GM19240 (cell line): Measurements from ENCODE around the gene GSTP1.

Experiments
- DNase-seq: peaks from one replicate; pipeline ENCODE4 v3.0.0; 2011; ENCODE audit warnings: low spot score; ENCODE audit not compliant: insufficient read length

Gene GSTP1

GRCh38 chr11:67630228-67630942, 46.8 kb downstream of the GSTP1 start:
- peak; percentile 96 for DNase-seq

DNA sequence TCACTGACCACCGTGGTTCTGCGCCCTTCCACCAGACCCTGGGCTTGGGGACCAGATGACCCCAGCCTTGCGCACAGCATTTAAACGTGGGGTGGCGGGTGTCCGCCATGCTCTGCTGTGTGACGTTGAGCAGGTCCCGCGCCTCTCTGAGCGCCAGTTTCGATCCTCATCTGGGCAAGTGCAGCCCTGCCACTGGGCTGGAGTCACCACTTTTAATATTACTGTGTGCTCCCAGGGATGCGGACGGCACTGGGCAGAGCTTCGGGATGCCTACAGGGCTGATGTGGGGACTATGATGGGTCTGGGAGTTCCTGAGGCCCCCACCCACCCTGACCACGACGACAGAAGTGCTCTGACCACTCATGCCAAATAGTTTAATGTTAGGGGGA, 47.3 kb downstream of the GSTP1 start:
- no peak for DNase-seq

- DNase-seq: no peak
These were observed 47.8 kb downstream of the GSTP1 start for GRCh38 chr11:67631411-67631810.

DNA sequence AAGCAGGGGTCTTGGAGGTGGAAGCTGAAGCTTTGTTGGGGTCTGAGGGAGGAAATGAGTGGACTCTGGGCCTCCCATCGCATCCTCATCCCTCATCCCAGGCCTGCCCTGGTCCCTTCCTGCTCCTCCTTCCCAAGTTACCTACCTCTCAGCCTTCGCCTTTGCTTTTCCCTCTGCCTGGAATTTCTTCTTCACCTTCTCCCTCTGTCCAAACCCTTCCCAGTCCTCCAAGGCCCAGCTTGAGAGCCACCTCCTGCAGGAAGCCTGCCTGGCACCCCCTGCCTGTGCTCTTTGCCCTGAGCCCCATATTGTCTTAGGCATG, 48.2 kb downstream of the GSTP1 start:
- no peak for DNase-seq

DNA sequence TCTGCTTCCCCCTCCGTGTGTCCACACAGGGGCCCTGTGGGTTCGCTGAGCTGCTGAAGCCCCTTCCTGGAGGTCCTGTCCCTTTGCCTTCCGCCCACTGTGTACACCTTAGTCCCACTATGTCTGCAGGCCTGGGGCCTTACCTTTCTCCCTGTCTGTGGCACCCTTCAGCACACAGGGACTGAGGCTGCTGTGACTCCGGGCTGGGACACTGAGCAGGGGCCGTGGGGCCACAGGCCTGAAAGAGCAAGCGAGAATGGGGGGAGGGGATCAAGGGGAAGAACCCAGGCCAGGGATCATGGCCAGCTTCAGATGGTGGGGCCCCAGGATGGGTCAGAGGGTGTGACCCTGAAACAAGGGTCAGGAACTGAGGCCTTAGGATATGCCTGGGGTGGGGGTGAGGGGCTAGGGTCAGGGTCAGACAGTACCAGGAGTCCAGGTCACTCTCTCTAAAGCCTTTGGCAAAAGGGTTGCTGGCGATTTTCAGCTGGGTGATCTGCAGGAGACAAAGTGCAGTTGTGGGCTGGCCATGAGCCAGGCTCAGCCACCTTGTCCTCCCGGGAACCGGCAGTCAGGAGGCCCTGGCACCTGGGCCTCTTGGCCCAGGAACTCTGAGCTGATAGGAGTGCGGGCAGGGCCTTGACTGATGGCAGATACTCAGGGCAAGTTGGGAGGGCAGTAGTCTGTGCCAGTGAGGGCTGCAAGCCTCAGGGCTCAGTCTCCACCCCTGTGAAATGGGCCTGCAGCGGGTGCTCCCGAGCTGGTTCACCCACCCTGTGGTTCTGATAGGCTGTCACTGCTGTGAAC, 48.8 kb downstream of the GSTP1 start:
- DNase-seq: no peak

DNA sequence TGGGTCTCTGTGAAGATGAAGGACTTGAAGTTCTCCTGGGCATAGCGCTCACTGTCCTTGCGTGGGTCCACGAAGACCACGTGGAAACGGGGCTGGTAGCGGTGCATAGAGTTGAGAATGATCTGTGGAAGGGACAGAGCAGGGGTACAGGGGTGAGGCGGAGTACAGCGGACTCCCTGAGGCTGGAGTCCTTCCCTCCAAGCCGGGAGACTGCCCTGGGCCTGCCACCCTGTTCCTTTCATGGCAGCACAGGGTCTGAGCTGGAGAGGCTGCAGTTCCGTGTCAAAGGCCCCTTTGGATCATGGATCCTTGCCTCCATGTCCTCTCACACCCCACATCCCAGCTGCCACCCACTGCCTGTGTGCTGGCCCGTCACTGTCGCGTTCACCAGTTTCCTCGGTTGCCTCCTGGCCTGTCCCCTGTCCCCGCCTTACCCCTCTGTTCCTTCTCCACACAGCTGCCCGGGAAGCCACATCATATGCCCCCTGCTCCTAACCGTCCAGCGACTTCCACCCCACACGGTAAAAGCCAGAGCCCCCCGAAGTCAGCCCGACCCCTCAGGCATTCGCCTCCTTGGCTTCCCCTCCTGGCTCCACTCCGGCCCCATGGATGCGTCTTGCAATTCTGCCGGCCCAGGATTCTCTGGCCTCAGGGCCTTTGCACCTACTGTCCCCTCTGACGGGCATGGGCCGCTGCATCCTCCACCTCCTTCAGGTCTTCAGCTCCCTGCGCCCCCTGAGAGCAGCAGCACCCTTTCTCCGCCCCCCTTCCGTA, 49.6 kb downstream of the GSTP1 start:
- DNase-seq: no peak

GRCh38 chr11:67633758-67634365, 50.2 kb downstream of the GSTP1 start:
- no peak for DNase-seq

DNA sequence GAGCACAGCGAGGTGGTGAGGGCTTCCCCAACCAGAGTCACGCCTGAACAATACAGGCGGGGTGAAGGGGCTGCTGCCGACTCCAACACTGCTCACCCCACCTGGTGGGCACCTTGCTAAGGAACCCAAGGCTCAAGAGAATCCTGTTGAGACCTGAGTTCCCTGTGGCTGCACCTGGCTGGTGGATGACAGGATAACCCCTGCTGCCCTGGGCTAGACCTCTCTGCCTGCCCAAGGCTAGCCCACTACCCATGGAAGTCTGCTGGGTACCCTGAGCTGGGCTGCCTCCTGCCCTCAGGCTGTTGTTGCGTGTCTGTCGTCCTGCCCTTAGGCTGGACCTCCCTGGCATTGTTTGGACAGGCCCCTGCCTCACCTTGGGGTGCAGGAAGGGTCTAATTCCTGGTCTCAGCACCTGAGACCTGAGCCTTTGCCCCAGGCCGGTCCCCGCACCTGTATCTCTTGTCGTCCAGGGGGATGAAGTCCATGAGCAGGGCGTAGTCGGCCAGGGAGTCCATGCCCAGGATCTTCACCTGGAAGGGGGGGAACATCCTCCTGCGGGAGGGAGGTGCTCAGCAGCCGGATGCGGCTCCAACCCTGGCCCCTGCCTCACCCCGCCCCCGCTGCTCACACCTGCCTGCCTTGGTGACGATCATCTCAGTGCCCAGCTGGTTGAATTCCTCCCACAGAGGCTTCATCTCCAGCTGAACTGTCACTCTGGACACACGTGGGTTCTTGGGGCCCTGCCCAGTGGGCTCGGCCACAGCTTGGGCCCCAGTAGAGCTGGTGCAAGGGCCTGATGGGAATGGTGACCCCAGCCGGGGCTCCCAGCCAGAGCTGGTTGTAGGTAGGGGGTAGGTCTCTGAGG, 51.0 kb downstream of the GSTP1 start:
- no peak for DNase-seq

GRCh38 chr11:67635231-67635521, 51.6 kb downstream of the GSTP1 start:
- DNase-seq: no peak
